Measurements from ENCODE around the gene TRMT1. TPM values are rescaled to one million over a fixed set of nuclear protein-coding genes. Genes with fewer than 3 reads are reported as not detected.
A peak's percentile ranks its signal among the peaks of the same experiment; 100 is the strongest.
"Not testable (repeated sequence)": the region's sequence is repeated elsewhere in the genome, so short reads cannot be mapped to it uniquely, and the experiment has no call there.

The TRMT1 gene
- total RNA-seq, 1 donor from 2014 or later = 58.2 TPM

- no peak for DNase-seq (ENCODE audit: low read depth, low spot score)
- H3K9me3 Mint-ChIP-seq = no peaks in the 10 kb centered on the region
- peak overlapping the region; percentile 97 for H3K27ac Mint-ChIP-seq (ENCODE audit: unreplicated experiment)
- no peak for TF ChIP-seq CTCF (conservative IDR thresholded peaks at IDR 0.05)
- H3K4me1 Mint-ChIP-seq = peaks cover 57% of the 10 kb centered on the region
- peaks cover 4% of the 10 kb centered on the region for H3K36me3 Mint-ChIP-seq (ENCODE audit: low read depth)
- H3K4me3 Mint-ChIP-seq = peak overlapping the region; percentile 99
- H3K27me3 Mint-ChIP-seq (ENCODE audit: low read depth) = peaks cover 12% of the 10 kb centered on the region
These were observed 34.5 kb upstream of the TRMT1 start for GRCh38 chr19:13150931-13151604.

GRCh38 chr19:13150187-13150930, 33.8 kb upstream of the TRMT1 start, which contains the start of the genes IER2 and STX10:
Gene IER2, plus strand, starts transcription at chr19:13150411. Its CDS starts 2,776 bp downstream, at chr19:13153187.
Gene STX10, minus strand, starts transcription at chr19:13150375. Its CDS starts 202 bp downstream, at chr19:13150173.
- DNase-seq (ENCODE audit: low read depth, low spot score) = peak; percentile 72
- Mint-ChIP-seq H3K9me3 (no peaks in the 10 kb centered on the region), H3K27ac (ENCODE audit: unreplicated experiment) (peak within 1 kb of the TSS; percentile 97), H3K36me3 (ENCODE audit: low read depth) (peaks cover 4% of the 10 kb centered on the region), H3K27me3 (ENCODE audit: low read depth) (peaks cover 12% of the 10 kb centered on the region), H3K4me1 (peaks cover 53% of the 10 kb centered on the region), H3K4me3 (peak within 1 kb of the TSS; percentile 99)
- TF ChIP-seq CTCF (conservative IDR thresholded peaks at IDR 0.05) = peak; percentile 63

GRCh38 chr19:13149628-13150186, 33.2 kb upstream of the TRMT1 start:
- Mint-ChIP-seq H3K27me3 (ENCODE audit: low read depth) (peaks cover 6% of the 10 kb centered on the region), H3K4me1 (peaks cover 46% of the 10 kb centered on the region), H3K4me3 (peak overlapping the region; percentile 99), H3K27ac (ENCODE audit: unreplicated experiment) (no peak overlapping the region), H3K9me3 (no peaks in the 10 kb centered on the region), H3K36me3 (ENCODE audit: low read depth) (peaks cover 4% of the 10 kb centered on the region)
- peak; percentile 36 for DNase-seq (ENCODE audit: low read depth, low spot score)
- no peak for TF ChIP-seq CTCF (conservative IDR thresholded peaks at IDR 0.05)

- H3K27me3 Mint-ChIP-seq (ENCODE audit: low read depth); H3K9me3 Mint-ChIP-seq; DNase-seq (ENCODE audit: low read depth, low spot score); H3K27ac Mint-ChIP-seq (ENCODE audit: unreplicated experiment); H3K36me3 Mint-ChIP-seq (ENCODE audit: low read depth): not testable (repeated sequence)
- H3K4me3 Mint-ChIP-seq = peak overlapping the region; percentile 86
- peaks cover 41% of the 10 kb centered on the region for H3K4me1 Mint-ChIP-seq
These were observed 32.7 kb upstream of the TRMT1 start for GRCh38 chr19:13149173-13149627.

- peaks cover 25% of the 10 kb centered on the region for H3K4me1 Mint-ChIP-seq
- DNase-seq (ENCODE audit: low read depth, low spot score) = no peak
- no peaks in the 10 kb centered on the region for H3K27me3 Mint-ChIP-seq (ENCODE audit: low read depth)
- peak overlapping the region; percentile 72 for H3K4me3 Mint-ChIP-seq
- no peaks in the 10 kb centered on the region for H3K36me3 Mint-ChIP-seq (ENCODE audit: low read depth)
- no peak overlapping the region for H3K27ac Mint-ChIP-seq (ENCODE audit: unreplicated experiment)
- H3K9me3 Mint-ChIP-seq = no peaks in the 10 kb centered on the region
- TF ChIP-seq CTCF (conservative IDR thresholded peaks at IDR 0.05) = no peak
These were observed 30.4 kb upstream of the TRMT1 start for GRCh38 chr19:13146763-13147563.

Measured in neural crest cell (in vitro differentiated cells).